Measurements from ENCODE around the gene STAMBPL1.

The STAMBPL1 gene

DNA sequence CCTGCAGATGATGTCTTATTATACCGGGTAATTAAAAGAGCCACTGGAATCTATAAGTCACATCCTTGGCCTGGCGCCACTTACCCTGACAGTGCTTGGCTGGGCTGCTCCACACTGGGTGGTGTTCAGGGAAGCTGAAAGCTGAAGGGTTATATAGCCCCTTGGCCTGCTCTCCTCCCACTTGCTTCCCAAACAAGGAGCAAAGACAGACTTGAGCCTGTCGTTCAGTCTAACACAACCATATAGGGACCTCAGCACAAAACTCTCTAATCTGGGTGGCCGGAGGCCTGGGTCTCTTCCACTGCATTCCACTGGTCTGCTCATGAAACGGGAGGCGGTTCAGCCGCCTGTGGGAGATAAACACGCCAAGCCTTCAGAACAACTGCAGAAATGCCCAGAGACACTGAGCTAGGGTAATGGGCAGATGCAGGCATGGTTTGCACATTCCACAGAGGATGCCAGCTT, 72.6 kb downstream of the STAMBPL1 start, which contains the start of gene ACTA2:
Gene ACTA2 (minus strand): TSS at position 127 of the 465 bp plus-strand sequence. CDS start 3,843 bp downstream, outside the sequence.
- DNase-seq (ENCODE audit: low read depth in 2 of 2) = no peak

DNA sequence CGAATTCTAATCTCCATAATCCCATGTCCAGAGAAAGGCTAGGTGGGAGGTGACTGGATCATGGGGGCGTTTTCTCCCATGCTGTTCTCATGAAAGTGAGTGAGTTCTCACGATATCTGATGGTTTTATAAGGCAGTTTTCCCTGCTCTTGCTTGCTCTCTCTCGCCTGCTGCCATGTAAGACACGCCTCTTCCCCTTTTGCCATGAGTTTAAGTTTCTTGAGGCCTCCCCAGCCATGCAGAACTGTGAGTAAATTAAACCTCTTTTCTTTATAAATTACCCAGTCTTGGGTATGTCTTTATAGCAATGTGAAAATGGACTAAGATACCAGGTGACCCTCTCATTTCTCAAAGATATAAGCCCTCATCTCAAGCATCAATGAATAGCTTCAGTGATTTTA, 73.6 kb downstream of the STAMBPL1 start:
- no peak for DNase-seq (ENCODE audit: low read depth in 2 of 2)

DNA sequence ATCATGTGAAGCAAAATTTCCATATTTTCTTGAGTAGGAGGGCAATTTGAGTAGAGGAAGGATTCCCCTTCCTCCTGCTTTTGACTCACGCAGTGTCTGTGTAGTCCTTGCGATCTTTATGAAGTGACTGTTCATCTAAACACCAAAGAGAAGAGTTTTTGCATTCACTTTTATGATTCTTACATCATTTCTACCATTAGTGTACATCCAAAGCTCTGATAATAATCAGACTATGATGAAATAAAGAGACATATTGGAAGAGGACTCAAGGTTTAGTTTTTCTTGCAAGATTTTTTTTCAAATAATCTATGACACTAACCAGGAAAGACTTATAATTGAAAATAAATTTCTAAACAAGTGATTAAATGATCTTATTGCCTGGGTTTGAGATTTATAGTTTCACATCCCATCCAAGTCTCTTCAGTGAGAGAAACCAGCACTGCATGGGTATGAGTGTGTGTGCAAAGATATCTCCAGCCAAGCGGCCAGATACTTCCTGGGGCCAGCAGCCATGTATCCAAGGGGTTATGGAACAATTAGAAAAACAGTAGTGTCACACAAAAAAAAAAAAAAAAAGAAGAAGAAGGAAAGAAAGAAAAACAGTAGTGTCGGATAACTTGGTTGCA, 74.5 kb downstream of the STAMBPL1 start:
- DNase-seq (ENCODE audit: low read depth in 2 of 2) = no peak

DNA sequence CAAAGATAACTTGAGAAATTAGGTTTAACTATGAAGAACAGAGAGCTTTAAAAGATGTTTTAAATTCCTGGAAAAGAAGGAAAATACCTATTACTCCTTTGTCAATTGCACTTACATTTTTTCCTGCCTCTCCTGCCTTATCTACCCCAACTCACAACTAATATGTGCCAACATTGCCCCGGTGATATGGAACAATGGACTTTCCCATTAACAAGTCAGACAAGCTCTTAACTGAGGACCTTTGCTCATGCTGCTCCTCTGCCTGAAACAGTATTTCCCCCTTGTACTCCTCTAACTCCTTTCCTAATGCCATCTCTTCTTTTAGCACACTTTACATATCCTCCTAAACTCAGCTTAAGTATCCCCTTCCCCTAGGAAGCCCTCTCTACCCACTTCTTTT, 77.3 kb downstream of the STAMBPL1 start:
- no peak for DNase-seq (ENCODE audit: low read depth in 2 of 2)

DNA sequence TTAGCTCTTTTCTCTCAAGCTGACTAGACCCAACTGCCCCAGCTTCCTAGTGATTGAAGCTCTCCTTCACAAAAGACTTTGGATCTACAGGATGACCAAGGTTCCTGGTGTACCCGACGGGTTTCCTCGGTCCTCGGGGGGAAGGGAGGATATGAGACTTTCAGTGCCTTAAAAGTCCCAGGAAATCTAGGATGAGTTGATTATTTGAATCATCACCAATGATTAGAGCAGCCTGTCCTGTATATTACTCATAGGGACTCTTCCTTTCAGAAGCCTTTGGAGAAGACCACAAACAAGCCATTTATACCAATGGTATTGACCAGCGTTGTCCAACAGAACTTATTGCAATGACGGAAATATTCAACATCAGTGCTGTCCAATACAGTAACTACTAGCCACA, 78.7 kb downstream of the STAMBPL1 start:
- no peak for DNase-seq (ENCODE audit: low read depth in 2 of 2)

DNA sequence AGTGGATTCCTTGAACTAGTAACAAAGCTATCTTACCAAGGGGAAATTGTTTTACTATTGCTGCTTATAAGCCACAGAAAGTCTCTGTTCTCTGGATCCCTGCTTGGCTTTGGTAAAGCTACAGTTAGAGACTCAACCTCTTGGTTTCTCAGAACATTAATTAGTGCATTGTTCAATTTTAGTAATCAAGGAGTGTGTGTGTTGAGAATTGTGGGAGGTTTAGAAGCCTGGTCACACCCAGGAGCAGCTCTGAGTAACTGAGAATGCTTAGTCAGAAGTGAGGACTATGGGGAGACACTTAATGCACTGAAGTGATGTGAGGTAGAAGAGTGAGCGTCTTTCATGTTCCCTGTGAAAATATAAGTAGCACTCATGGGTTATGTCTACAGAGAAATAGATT, 80.8 kb downstream of the STAMBPL1 start:
- DNase-seq (ENCODE audit: low read depth in 2 of 2) = no peak

DNA sequence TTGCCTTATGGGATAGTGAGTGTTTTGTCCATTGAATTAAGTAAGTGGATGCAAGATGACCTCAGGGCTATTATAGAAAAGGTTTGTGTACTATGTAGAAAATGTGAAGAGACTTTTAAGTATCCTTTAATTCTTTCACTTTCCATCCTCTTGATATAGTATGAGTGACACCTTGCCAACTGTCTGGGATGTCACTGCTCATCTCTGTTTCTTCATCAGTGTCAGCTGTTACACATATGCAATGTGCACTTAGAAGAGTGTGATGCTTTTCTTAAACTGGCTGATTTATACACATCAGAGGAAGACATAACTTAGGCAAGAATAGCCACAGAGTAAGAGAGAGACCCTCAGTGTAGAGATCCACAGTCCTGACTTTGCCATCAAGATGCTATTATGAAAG, 81.2 kb downstream of the STAMBPL1 start:
- no peak for DNase-seq (ENCODE audit: low read depth in 2 of 2)

DNA sequence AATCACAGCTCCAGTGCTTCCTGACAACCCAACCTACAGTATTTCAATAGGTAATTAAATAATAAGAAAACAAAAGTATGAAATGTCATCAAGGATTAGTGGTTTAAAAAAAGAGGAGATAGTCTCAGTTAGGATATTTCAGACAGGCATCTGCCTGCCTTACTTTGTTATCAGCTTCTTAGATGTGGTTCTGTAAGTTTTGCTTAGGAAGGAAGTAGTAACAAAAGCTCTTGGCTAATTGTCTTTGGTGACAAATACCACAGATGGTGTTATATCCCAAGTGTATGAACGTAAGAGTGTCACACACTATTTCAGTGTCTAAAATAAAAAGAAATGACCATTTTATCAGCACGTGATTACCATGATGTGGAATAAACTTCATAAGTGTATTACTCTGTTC, 82.3 kb downstream of the STAMBPL1 start:
- DNase-seq (ENCODE audit: low read depth in 2 of 2) = no peak

DNA sequence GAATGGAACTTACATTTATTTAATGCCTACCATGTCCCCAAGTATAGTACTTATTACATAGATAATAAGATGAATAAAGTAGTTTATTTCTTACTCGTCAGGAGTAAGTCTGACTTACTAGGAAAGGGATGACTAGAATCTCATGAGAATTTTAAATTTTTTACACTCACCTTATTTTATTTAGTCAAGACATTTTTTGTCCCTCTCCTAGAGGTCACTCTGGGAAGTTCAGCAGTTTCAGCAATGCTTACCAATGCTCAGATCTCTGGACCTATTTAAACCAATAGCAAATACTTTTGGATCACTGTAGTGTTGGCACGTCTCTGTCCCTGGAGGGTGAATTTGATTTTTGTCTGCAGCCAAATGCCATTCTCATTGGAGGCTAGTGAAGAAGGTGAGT, 83.3 kb downstream of the STAMBPL1 start:
- no peak for DNase-seq (ENCODE audit: low read depth in 2 of 2)

DNA sequence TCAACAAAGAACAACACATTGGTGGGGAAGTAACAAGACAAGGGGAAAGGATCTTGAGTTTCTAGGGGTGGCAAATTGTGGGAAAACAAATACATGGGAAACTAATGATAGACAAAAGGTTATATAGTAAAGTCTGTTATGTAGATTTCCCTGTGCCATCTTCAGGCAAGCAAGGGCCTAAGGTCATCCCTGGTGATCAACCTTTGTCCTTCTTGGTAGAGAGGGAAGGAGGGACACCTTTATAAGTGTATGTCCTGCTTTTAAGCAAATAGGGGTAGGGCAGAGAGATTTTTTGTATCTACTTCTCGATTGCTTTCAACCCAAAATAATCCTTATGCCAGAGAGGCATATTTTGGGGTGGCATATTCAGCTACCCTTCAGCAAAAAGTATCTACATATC, 84.3 kb downstream of the STAMBPL1 start:
- no peak for DNase-seq (ENCODE audit: low read depth in 2 of 2)

DNA sequence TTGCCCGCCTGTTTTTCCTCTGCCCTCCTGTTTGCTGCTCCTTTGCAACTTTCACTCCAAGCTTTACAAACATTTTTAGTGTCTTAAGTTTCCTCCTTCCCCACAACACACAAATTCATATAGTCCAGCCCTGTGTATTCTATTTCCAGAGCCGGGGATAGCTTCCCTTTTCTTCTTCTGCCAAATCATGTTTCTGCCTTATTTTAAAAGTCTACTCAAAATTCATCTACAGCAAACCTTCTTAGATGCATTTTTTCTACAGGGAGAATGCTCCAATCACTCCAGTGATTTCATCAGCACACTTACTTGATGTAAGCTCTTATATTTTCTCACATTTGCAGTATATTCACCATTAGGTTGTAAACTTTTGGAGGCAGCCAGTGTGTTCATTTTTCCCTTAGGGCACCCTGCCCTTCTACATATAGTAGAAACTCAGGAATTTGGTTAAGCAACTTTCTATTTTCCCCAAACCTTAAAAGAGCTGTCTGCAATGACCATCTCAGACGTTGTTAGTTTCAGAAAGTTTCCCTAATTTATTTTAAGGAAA, 84.9 kb downstream of the STAMBPL1 start:
- no peak for DNase-seq (ENCODE audit: low read depth in 2 of 2)

DNA sequence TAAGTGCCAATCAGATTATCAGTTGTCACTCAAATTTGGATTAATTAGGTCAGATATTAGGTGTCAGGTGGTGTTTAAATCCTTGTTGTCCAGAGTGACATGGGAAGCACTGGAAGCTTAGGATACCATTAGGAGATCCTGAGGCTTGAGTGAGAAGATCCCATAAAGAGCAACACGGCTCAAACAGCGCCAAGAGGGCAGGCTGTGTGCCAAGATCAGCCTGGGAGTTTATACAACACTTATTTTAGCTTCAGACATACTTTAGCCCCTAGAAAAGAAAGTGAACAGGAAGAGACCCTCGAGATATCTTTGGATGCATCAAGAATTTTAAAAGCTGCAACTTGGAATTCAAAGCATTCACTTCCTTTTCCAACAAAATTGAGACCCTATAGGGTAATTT, 86.8 kb downstream of the STAMBPL1 start:
- DNase-seq (ENCODE audit: low read depth in 2 of 2) = no peak

DNA sequence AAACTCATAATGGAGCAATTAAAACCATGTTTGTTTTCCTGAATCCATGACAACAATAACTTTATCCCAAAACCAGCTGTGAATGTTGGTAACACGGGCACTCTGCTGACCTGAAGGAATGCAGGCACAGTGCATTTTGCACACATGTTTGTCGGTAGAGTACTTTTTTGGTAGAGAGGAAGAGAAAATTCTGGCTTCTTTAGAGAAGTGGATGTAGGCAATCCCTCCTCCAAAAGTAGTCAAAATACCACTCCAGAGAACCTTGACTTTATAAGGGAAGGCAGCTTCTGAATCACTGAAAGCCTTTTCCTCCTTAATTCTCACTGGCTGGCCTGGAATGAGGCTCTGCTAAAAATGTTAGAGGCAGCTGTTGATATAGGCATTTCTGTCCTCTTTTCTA, 88.3 kb downstream of the STAMBPL1 start:
- DNase-seq (ENCODE audit: low read depth in 2 of 2) = no peak

DNA sequence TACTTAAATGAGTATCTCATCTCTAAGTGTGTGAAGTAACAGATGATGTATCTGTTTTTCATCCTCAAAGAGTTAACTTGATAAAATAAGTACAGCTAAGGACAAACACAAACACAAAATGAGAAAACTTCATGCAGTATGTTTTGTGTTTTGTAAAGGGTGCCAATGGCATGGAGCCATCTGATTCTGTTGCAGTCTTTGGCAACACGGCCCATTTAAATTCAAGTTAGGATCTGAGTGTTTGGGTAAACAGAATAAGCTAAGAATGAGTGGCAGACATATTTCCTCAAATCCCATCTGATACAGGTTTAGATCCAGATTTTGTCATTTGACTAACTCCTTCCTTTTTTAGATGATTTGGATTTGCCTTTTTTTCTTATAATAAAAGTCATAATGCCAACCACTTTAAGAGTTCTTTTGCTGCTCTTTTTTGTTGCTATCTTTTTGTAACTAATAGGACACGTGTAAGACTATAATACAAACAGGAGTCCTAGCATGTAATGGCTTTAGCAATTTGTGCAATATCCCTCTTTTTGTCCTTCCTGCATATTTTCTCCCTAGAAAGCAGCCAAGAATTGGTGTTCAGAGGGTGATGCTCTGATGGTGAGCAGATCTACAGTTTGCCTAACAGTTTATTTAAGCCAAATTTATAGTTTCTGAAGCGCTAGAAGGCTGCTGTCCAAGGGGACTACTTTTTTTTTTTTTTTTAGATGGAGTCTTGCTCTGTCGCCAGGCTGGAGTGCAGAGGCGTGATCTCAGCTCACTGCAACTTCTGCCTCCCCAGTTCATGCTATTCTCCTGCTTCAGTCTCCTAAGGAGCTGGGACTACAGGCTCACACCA, 91.4 kb downstream of the STAMBPL1 start:
- DNase-seq (ENCODE audit: low read depth in 2 of 2) = no peak

All from stimulated activated CD4-positive, alpha-beta T cell treated with anti-CD3 and anti-CD28 coated beads, Interleukin-15, amount 100 ng/mL, for 48 hours (primary cell).